Measurements from ENCODE around the gene RAPGEF1. TPM values are rescaled to one million over a fixed set of nuclear protein-coding genes. Genes with fewer than 3 reads are reported as not detected.

RAPGEF1 gene
- total RNA-seq, 1 donor, result 33.7 TPM

DNA sequence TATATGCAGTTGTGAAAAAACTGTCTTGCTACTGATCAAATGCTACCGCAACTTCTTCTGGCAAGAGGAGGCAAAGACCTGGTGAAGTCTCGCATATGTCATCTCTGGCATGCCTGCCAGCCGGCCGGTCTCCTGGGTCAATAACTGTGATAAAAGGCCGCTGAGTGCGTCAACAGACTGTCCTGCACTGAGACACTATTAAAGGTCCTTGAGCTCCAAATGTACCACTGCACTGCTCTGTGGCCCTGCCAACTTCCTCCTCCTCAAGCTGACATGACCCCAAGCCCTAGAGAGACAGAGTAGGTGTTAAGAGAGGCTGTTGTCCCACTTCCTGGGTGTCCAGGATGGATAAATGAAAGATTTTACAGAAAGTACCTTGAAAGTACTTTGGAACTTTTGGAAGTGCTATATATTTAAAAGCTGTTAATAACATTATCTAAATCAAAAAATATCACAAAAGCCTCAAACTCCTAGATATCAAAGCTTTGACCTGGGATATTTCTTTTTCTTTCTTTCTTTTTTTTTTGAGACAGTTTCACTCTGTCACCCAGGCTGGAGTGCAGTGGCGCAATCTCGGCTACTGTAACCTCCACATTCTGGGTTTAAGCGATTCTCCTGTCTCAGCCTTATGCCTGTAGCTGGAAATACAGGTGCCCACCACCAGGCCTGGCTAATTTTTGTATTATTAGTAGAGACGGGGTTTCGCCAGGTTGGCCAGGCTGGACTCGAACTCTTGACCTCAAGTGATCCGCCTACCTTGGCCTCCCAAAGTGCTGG is 31.5 kb downstream of the RAPGEF1 start:
- TF ChIP-seq, protein P1, sequence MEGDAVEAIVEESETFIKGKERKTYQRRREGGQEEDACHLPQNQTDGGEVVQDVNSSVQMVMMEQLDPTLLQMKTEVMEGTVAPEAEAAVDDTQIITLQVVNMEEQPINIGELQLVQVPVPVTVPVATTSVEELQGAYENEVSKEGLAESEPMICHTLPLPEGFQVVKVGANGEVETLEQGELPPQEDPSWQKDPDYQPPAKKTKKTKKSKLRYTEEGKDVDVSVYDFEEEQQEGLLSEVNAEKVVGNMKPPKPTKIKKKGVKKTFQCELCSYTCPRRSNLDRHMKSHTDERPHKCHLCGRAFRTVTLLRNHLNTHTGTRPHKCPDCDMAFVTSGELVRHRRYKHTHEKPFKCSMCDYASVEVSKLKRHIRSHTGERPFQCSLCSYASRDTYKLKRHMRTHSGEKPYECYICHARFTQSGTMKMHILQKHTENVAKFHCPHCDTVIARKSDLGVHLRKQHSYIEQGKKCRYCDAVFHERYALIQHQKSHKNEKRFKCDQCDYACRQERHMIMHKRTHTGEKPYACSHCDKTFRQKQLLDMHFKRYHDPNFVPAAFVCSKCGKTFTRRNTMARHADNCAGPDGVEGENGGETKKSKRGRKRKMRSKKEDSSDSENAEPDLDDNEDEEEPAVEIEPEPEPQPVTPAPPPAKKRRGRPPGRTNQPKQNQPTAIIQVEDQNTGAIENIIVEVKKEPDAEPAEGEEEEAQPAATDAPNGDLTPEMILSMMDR (IDR thresholded peaks at IDR 0.05; ENCODE audit: insufficient read depth, low read length), result no peak
- H3K4me3 ChIP-seq (ENCODE audit: low read depth, low read length), result no peak overlapping the region
- DNase-seq (ENCODE audit: low read depth), result no peak

DNA sequence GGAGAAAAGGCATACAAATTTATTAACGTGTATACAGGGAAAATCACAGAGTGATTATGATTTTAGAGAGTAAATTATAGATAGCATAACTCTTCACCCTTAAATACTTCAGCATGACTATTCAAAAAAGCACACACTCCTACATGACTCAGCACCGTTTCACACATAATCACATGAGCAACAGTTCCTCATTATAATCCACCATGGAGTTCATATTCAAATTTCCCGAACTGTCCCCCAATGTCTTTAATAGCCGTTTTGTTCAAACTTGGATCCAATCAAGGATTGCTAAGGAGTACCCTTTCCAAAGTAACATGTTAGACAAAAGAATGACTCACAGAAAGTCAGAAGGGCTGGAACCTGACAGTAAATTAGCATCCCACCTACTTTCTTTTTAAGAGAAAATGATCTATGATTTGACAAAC is 32.1 kb downstream of the RAPGEF1 start:
- H3K4me3 ChIP-seq (ENCODE audit: low read depth, low read length), result no peak overlapping the region
- peak; percentile 85 for DNase-seq (ENCODE audit: low read depth)

DNA sequence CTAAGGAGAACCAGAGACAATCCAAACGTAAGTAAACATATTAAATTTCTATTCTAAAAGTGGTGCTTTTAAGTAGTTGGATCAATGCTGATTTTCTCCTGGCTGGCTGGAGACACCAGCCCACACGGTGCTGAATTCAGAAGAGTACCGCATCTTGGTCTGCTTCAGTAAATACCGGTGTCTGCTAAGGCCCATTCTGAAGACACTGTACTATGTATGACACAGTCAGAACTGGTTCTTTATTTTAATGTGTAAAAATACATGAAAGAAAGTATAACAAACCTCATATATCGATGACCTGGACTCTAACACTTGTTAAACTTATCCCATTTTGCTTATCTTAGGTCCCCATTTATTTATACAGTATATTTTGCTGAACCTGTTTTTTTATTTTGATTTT is 32.8 kb downstream of the RAPGEF1 start:
- TF ChIP-seq, protein P1 (IDR thresholded peaks at IDR 0.05; ENCODE audit: insufficient read depth, low read length), result no peak
- H3K4me3 ChIP-seq (ENCODE audit: low read depth, low read length), result no peak overlapping the region
- no peak for DNase-seq (ENCODE audit: low read depth)

More for the DNA sequence above, 32.1 kb downstream of the RAPGEF1 start:
- TF ChIP-seq, protein P1 (IDR thresholded peaks at IDR 0.05; ENCODE audit: insufficient read depth, low read length), result no peak

DNA sequence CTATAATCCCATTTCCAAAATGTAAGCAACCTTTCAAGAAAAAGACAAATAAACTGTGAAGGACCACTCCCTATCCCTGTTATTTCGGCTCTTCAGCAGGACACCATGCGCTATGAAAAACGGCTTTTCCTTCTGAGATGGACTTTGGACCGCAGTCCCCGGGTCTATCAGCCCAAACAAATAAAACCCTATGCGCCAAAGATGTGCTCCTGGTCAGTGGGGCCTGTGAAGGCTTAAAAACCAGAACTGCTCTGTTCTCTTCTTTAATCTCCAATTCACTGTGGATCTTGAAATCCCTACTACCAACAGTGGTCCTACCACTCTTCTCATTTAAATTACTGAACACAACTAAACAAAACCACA is 33.3 kb downstream of the RAPGEF1 start:
- TF ChIP-seq, protein P1 (IDR thresholded peaks at IDR 0.05; ENCODE audit: insufficient read depth, low read length), result no peak
- H3K4me3 ChIP-seq (ENCODE audit: low read depth, low read length), result no peak overlapping the region
- no peak for DNase-seq (ENCODE audit: low read depth)

DNA sequence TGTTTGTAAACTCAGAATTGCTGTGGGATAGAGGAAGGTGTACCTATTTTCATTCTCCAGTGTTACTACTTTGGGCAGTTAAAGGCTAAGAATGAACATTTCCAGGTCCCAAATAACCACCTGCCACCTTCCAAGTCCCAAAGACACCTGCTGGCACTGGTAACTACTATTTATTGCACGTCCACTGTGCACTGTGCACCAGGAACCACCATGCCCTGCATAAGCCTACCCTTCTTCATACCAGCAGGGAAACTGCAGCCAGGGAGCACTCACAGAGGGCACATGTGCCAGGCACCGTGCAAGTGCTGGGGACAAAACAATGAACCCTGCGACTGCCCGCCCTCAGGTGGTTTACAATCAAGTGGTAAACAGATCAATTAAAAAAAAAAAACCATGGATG is 34.9 kb downstream of the RAPGEF1 start:
- no peak overlapping the region for H3K4me3 ChIP-seq (ENCODE audit: low read depth, low read length)
- TF ChIP-seq, protein P1 (IDR thresholded peaks at IDR 0.05; ENCODE audit: insufficient read depth, low read length), result no peak
- no peak for DNase-seq (ENCODE audit: low read depth)

DNA sequence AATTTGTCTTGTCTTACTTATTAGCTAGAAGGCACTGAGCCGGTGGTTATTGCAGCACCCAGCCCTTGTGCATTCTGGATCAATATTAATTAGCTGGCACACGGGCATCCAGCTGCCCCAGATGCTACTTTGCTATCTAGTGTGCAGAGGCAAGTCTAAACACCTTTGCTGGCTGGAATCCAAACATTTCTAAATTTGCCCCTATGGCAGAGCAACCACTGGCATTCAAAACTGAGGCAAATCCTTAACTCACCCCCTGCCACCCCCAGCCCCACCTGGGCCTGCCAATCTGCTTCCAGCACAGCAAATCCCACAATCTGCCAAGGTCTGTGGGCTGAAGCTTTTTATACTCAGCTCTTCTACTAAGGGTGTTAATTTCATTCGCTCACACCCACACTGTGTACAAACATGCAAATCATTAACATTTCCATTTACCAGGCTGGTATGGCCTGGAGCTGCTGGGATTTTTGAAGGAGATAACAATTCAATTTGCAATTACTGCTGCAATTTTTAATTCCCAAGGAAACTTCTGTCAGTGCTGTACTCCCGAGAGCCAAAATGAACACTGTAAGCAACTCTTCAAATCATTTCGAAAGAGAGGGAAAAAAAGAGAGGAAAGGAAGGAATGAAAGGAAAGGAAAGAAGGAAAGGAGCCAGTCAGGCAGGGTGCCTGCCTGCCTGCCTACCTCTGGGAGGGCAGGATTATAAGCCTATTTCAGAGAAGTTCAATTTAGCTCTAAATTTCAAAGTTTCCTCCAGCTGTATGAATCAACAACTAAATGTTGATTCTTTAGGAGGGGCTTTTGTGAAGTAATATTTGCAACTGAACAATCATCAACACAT is 35.5 kb downstream of the RAPGEF1 start:
- no peak overlapping the region for H3K4me3 ChIP-seq (ENCODE audit: low read depth, low read length)
- no peak for DNase-seq (ENCODE audit: low read depth)
- TF ChIP-seq, protein P1 (IDR thresholded peaks at IDR 0.05; ENCODE audit: insufficient read depth, low read length), result no peak
